CD14-positive monocyte (primary cell): ENCODE results near the gene ZNF821. TPM values are rescaled to one million over a fixed set of nuclear protein-coding genes. Genes with fewer than 3 reads are reported as not detected.

Source experiments
- DNase-seq, 3 donors: peaks; one replicate each; pipeline ENCODE4 v3.0.0-alpha.2; 2011 to 2022
- H2AFZ ChIP-seq: 2 replicates; pipeline ENCODE4 v1.6.0; 2012; ENCODE audit warnings: mild to moderate bottlenecking, low read depth, low read length, inconsistent platforms; ENCODE audit not compliant: insufficient read depth, poor library complexity, severe bottlenecking
- H3K27ac ChIP-seq, 2 donors: 1 replicate in 1 of 2; 2 replicates in 1 of 2; pipeline ENCODE4 v1.5.1; 2012 to 2013; ENCODE audit warnings: low read length in 2 of 2, control low read depth in 1 of 2, inconsistent platforms in 1 of 2, low read depth in 1 of 2, mild to moderate bottlenecking in 1 of 2
- H3K27me3 ChIP-seq, 2 donors: one replicate each; pipeline versions ENCODE4 v1.6.0 to v1.6.1; 2011 to 2013; ENCODE audit warnings: low read length in 2 of 2; ENCODE audit not compliant: control insufficient read depth in 2 of 2, insufficient read depth in 2 of 2
- H3K36me3 ChIP-seq, 2 donors: replicated peaks in 1 of 2; 1 replicate in 1 of 2; 2 replicates in 1 of 2; pipeline versions ENCODE4 v1.5.1 to v1.6.1; 2012 to 2013; ENCODE audit warnings: low read length in 2 of 2, control low read depth in 1 of 2, inconsistent platforms in 1 of 2, mild to moderate bottlenecking in 1 of 2; ENCODE audit not compliant: insufficient read depth in 2 of 2, control insufficient read depth in 1 of 2
- H3K4me1 ChIP-seq, 2 donors: 1 replicate in 1 of 2; 2 replicates in 1 of 2; pipeline versions ENCODE4 v1.5.1 to v1.6.1; 2012 to 2013; ENCODE audit warnings: low read length in 2 of 2, control low read depth in 1 of 2, inconsistent platforms in 1 of 2, mild to moderate bottlenecking in 1 of 2, moderate library complexity in 1 of 2; ENCODE audit not compliant: insufficient read depth in 2 of 2, control insufficient read depth in 1 of 2
- H3K4me2 ChIP-seq: replicated peaks from 2 replicates; pipeline ENCODE3; 2012; ENCODE audit warnings: low read length, moderate library complexity, mild to moderate bottlenecking; ENCODE audit not compliant: poor library complexity, severe bottlenecking; ENCODE audit errors: extremely low read depth
- H3K4me3 ChIP-seq, 3 experiments: fragments of 200-600 bp in 1 of 3; sonication (generic) in 1 of 3; replicated peaks in 1 of 3; 1 replicate in 2 of 3; 2 replicates in 1 of 3; pipeline ENCODE4 v1.5.1; 2011 to 2013; ENCODE audit warnings: low read length in 3 of 3, mild to moderate bottlenecking in 3 of 3, control low read depth in 2 of 3, low read depth in 2 of 3, inconsistent platforms in 1 of 3, moderate library complexity in 1 of 3
- H3K79me2 ChIP-seq: 2 replicates; pipeline ENCODE4 v1.6.0; 2012; ENCODE audit warnings: mild to moderate bottlenecking, control low read depth, inconsistent platforms, low read length, moderate library complexity; ENCODE audit not compliant: insufficient read depth
- H3K9ac ChIP-seq: 2 replicates; pipeline ENCODE4 v1.6.0; 2017; ENCODE audit warnings: low read length, mild to moderate bottlenecking; ENCODE audit not compliant: insufficient read depth, poor library complexity, severe bottlenecking
- H3K9me3 ChIP-seq, 2 donors: replicated peaks in 1 of 2; 1 replicate in 1 of 2; 2 replicates in 1 of 2; pipeline versions ENCODE4 v1.5.1 to v1.6.1; 2012 to 2013; ENCODE audit warnings: low read length in 2 of 2, control low read depth in 1 of 2; ENCODE audit not compliant: control insufficient read depth in 1 of 2, insufficient read depth in 1 of 2
- H4K20me1 ChIP-seq: 2 replicates; pipeline ENCODE4 v1.6.0; 2012; ENCODE audit warnings: mild to moderate bottlenecking, low read length, control low read depth, moderate library complexity; ENCODE audit not compliant: insufficient read depth
- H3K27ac Mint-ChIP-seq, 7 donors: one replicate each; pipeline ENCODE4 v1.8.0; 2020; ENCODE audit warnings: mild to moderate bottlenecking in 7 of 7, mixed read lengths in 7 of 7, moderate library complexity in 6 of 7, inconsistent platforms in 2 of 7
- H3K27me3 Mint-ChIP-seq, 3 donors: one replicate each; pipeline ENCODE4 v1.8.0; 2021 to 2022; ENCODE audit warnings: low read depth in 3 of 3, mild to moderate bottlenecking in 3 of 3, mixed read lengths in 3 of 3, moderate library complexity in 3 of 3, inconsistent platforms in 1 of 3
- H3K36me3 Mint-ChIP-seq, 2 donors: one replicate each; pipeline ENCODE4 v1.8.0; 2020; ENCODE audit warnings: mixed read lengths in 2 of 2, inconsistent platforms in 1 of 2, mild to moderate bottlenecking in 1 of 2
- H3K4me1 Mint-ChIP-seq: one replicate; pipeline ENCODE4 v1.8.0; 2020; ENCODE audit warnings: mild to moderate bottlenecking, mixed read lengths
- H3K4me3 Mint-ChIP-seq, 2 donors: one replicate each; pipeline ENCODE4 v1.8.0; 2020; ENCODE audit warnings: mild to moderate bottlenecking in 2 of 2, mixed read lengths in 2 of 2, moderate library complexity in 1 of 2
- H3K9me3 Mint-ChIP-seq, 7 donors: one replicate each; pipeline ENCODE4 v1.8.0; 2020 to 2022; ENCODE audit warnings: mixed read lengths in 7 of 7, mild to moderate bottlenecking in 6 of 7, moderate library complexity in 6 of 7, inconsistent platforms in 2 of 7
- CTCF ChIP-seq: fragments of 200-600 bp; IDR thresholded peaks from one replicate; pipeline ENCODE4 v1.8.0; 2022; ENCODE audit warnings: antibody characterized with exemption, mild to moderate bottlenecking
- WGBS: methylation state at CpG from one replicate; pipeline ENCODE4 v1.1.5; 2013; ENCODE audit warnings: missing lambda C conversion rate; ENCODE audit not compliant: insufficient coverage; 5-methylcytosine and 5-hydroxymethylcytosine counted together
- intact Hi-C, 2 donors: fragments of 100-400 bp; cut with micrococcal nuclease; formaldehyde crosslinking; loops; one replicate each; pipeline versions ENCODE4 v1.15.0 to v1.15.1; 2023
- polyA plus RNA-seq, 3 donors: library from polyadenylated mRNA; depleted of rRNA in 1 of 3; unstranded in 2 of 3; stranded (reverse) in 1 of 3; fragments of 300-500 nt in 2 of 3; fragments of >200 nt in 1 of 3; fragmentation: Illumina TruSeq in 2 of 3; gene quantifications; 1 replicate in 2 of 3; 2 replicates in 1 of 3; pipeline ENCODE4 v1.2.3, GENCODE V29; 2012 to 2021

The ZNF821 gene
- polyA plus RNA-seq, 3 donors, result 3.1 to 5.4 (median 4.9) TPM

DNA sequence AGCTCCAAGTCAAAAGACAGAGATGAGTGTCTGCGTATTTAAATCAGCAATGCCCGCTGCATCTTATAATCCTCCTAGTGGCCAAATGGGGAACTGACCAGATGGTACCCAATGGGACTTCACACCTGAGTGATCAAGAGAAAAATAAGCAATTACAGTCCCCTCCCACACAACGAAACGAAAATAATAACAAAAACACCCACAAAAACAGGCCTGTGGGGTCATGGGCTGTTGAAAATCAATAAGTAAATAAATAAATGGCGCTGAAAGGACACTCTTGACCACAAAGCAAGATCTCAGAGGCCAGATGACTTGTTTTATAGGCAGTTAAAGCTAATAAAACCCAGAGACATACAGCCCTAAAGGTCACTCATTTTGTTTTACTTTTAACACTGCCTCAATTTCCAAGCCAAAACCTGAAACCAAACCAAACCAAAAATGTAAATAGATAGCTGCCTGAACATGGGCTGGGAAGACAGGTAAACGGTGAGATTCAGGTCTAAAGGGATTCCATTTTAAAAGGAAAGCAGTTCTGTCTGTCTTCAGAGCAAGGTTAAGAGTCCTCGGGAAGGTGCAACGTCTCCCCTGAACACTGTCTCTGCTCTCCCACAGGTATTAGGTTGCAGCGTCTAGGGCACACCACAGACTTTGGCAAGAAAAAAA lies 1.3 kb downstream of the ZNF821 start:
- peak overlapping the region; percentile 84 for H3K9ac ChIP-seq

GRCh38 chr16:71880176-71880575 lies 3.8 kb downstream of the ZNF821 start:
- intact Hi-C loops, result loop anchor here in 1 of 2 donors (5.0 kb wide), 1 partner anchor 33 kb away; the partner anchor contains the start of gene ATXN1L
- Mint-ChIP-seq H3K27ac (peak overlapping the region in 5 of 7 donors; percentile 5 to 44 (median 19)), H3K27me3 (peaks cover 2 to 11% (median 7%) of the 10 kb centered on the region in 3 donors), H3K4me1 (peaks cover 43% of the 10 kb centered on the region), H3K4me3 (no peak overlapping the region), H3K36me3 (peaks cover 25 to 32% of the 10 kb centered on the region in 2 donors), H3K9me3 (no peaks in the 10 kb centered on the region)
- WGBS, result 0% methylated on average over 3 of the region's 4 CpGs
- Histone ChIP-seq H3K4me2 (no peak overlapping the region), H3K79me2 (no peaks in the 10 kb centered on the region), H3K4me3 (no peak overlapping the region), H3K36me3 (peaks cover 0 to 11% of the 10 kb centered on the region in 2 donors), H2AFZ (no peak overlapping the region), H3K9me3 (no peaks in the 10 kb centered on the region), H3K4me1 (peaks cover 39 to 42% of the 10 kb centered on the region in 2 donors), H3K27me3 (no peaks in the 10 kb centered on the region), H3K9ac (no peak overlapping the region), H3K27ac (no peak overlapping the region), H4K20me1 (no peaks in the 10 kb centered on the region)
- no peak for TF ChIP-seq CTCF
- DNase-seq, result peak; percentile 24 to 61 (median 52)

More for the DNA sequence above, 1.3 kb downstream of the ZNF821 start:
- H3K27ac ChIP-seq, result no peak overlapping the region
- DNase-seq, result peak; percentile 62 to 80 (median 71)
- no peak overlapping the region for H2AFZ ChIP-seq
- 0% methylated on average over 2 of the region's 9 CpGs for WGBS
- Mint-ChIP-seq H3K27me3 (peaks cover 2 to 11% (median 7%) of the 10 kb centered on the region in 3 donors), H3K27ac (peak overlapping the region in 2 of 7 donors; percentile 15 to 71), H3K4me1 (peaks cover 47% of the 10 kb centered on the region), H3K9me3 (no peaks in the 10 kb centered on the region), H3K36me3 (peaks cover 18 to 21% of the 10 kb centered on the region in 2 donors), H3K4me3 (peak overlapping the region; percentile 84 to 85)
- H3K79me2 ChIP-seq, result no peaks in the 10 kb centered on the region
- H3K36me3 ChIP-seq, result peaks cover 0 to 4% of the 10 kb centered on the region in 2 donors
- peak overlapping the region; percentile 90 for H3K4me2 ChIP-seq
- peaks cover 42 to 45% of the 10 kb centered on the region in 2 donors for H3K4me1 ChIP-seq
- H3K4me3 ChIP-seq, result peak overlapping the region in 1 of 3 experiments; percentile 85
- H4K20me1 ChIP-seq, result no peaks in the 10 kb centered on the region
- H3K27me3 ChIP-seq, result no peaks in the 10 kb centered on the region
- H3K9me3 ChIP-seq, result no peaks in the 10 kb centered on the region
- intact Hi-C loops, result loop anchor here in 1 of 2 donors (5.0 kb wide), 1 partner anchor 35 kb away; the partner anchor contains the start of gene ATXN1L
- peak; percentile 93 for TF ChIP-seq CTCF
